ENCODE measurements around the gene NCOA4. TPM values are rescaled to one million over a fixed set of nuclear protein-coding genes. Genes with fewer than 3 reads are reported as not detected.
"Not testable (repeated sequence)": the region's sequence is repeated elsewhere in the genome, so short reads cannot be mapped to it uniquely, and the experiment has no call there.

The NCOA4 gene
- polyA plus RNA-seq, 1 donor = 159 TPM

DNA sequence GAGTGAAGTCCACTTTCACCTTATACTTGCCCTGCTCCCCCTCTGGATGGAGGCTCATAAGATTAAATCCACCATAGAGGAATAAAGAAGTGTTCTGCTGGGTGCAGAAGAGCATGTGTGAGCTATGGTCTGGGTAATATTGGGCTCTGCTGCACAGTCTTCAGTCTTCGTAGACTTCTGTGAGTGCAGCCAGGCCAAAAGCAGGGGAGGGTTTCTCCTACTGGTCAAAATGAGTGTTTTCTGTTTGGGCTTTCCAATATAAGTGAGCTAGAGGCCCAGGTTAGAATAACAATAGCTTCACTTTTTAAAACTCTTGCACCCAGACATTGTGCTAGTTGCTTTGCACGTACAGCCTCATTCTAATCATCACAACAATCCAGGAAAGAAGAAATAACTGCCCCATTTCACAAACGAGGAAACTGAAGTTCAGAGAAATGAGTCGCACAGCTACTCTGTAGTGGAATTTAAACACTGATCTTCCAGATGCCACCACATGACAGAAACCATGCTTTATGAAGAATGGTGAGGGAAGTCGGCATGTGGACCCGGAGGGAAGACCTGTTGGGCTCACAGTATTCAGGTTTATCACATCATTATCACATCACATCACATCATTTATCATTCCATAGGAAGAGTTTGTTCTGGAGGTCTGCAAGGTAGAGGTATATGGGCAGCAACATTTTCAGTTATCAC is 39.5 kb upstream of the NCOA4 start:
- no peaks in the 10 kb centered on the region for H3K36me3 ChIP-seq (ENCODE audit: control insufficient read depth, insufficient read depth, low read length)
- no peaks in the 10 kb centered on the region for H3K27me3 ChIP-seq (ENCODE audit: control insufficient read depth, insufficient read depth, low read length)
- no peaks in the 10 kb centered on the region for H3K4me1 ChIP-seq (ENCODE audit: control insufficient read depth, insufficient read depth, low read length)
- no CpG with 5 or more reads among the region's 6 CpGs for WGBS (ENCODE audit: insufficient coverage, low lambda C conversion rate)
- no peak for DNase-seq
- no peak overlapping the region for H3K4me3 ChIP-seq (ENCODE audit: low read length)
- H3K27ac ChIP-seq (ENCODE audit: low read length) = no peak overlapping the region
- no peaks in the 10 kb centered on the region for H3K9me3 ChIP-seq (ENCODE audit: control insufficient read depth, low read depth, low read length)

- Histone ChIP-seq H3K4me1 (ENCODE audit: control insufficient read depth, insufficient read depth, low read length) (no peaks in the 10 kb centered on the region), H3K36me3 (ENCODE audit: control insufficient read depth, insufficient read depth, low read length) (no peaks in the 10 kb centered on the region), H3K27me3 (ENCODE audit: control insufficient read depth, insufficient read depth, low read length) (no peaks in the 10 kb centered on the region), H3K9me3 (ENCODE audit: control insufficient read depth, low read depth, low read length) (no peaks in the 10 kb centered on the region), H3K4me3 (ENCODE audit: low read length) (no peak overlapping the region), H3K27ac (ENCODE audit: low read length) (no peak overlapping the region)
- DNase-seq = no peak
- no CpG with 5 or more reads among the region's 2 CpGs for WGBS (ENCODE audit: insufficient coverage, low lambda C conversion rate)
These were observed 38.5 kb upstream of the NCOA4 start for GRCh38 chr10:46068905-46069304.

DNA sequence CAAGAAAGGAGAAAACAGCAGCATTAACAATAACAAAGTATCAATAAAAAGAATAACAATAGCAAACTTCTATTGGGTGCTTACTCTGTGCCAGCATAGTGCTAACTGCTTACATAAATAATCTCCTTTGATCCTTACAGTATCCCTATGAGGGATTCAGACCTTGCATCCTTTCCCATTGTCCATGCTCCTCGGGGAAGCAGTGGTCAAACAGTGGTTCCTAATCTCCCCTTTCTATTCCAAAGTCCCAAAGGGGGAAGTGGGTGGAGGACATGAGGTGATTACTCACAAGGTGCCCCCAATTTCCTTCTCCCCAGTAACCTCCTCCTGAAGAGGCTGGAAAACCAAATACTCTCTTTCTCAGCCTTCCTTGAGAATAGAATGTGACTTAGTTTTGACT is 37.7 kb upstream of the NCOA4 start:
- H3K9me3 ChIP-seq (ENCODE audit: control insufficient read depth, low read depth, low read length) = no peaks in the 10 kb centered on the region
- no CpG with 5 or more reads among the region's 1 CpG for WGBS (ENCODE audit: insufficient coverage, low lambda C conversion rate)
- DNase-seq = no peak
- no peak overlapping the region for H3K4me3 ChIP-seq (ENCODE audit: low read length)
- H3K27me3 ChIP-seq (ENCODE audit: control insufficient read depth, insufficient read depth, low read length) = no peaks in the 10 kb centered on the region
- no peak overlapping the region for H3K27ac ChIP-seq (ENCODE audit: low read length)
- no peaks in the 10 kb centered on the region for H3K4me1 ChIP-seq (ENCODE audit: control insufficient read depth, insufficient read depth, low read length)
- no peaks in the 10 kb centered on the region for H3K36me3 ChIP-seq (ENCODE audit: control insufficient read depth, insufficient read depth, low read length)

GRCh38 chr10:46064269-46064817 is 33.9 kb upstream of the NCOA4 start:
- no peaks in the 10 kb centered on the region for H3K27me3 ChIP-seq (ENCODE audit: control insufficient read depth, insufficient read depth, low read length)
- no peaks in the 10 kb centered on the region for H3K36me3 ChIP-seq (ENCODE audit: control insufficient read depth, insufficient read depth, low read length)
- H3K4me1 ChIP-seq (ENCODE audit: control insufficient read depth, insufficient read depth, low read length) = no peaks in the 10 kb centered on the region
- H3K9me3 ChIP-seq (ENCODE audit: control insufficient read depth, low read depth, low read length) = no peaks in the 10 kb centered on the region
- no peak for DNase-seq
- WGBS (ENCODE audit: insufficient coverage, low lambda C conversion rate) = no CpG with 5 or more reads among the region's 1 CpG
- H3K27ac ChIP-seq (ENCODE audit: low read length) = no peak overlapping the region
- H3K4me3 ChIP-seq (ENCODE audit: low read length) = no peak overlapping the region

GRCh38 chr10:46062723-46063428 is 32.5 kb upstream of the NCOA4 start:
- Histone ChIP-seq H3K27ac (ENCODE audit: low read length) (no peak overlapping the region), H3K4me3 (ENCODE audit: low read length) (no peak overlapping the region), H3K36me3 (ENCODE audit: control insufficient read depth, insufficient read depth, low read length) (no peaks in the 10 kb centered on the region), H3K4me1 (ENCODE audit: control insufficient read depth, insufficient read depth, low read length) (no peaks in the 10 kb centered on the region), H3K9me3 (ENCODE audit: control insufficient read depth, low read depth, low read length) (no peaks in the 10 kb centered on the region), H3K27me3 (ENCODE audit: control insufficient read depth, insufficient read depth, low read length) (no peaks in the 10 kb centered on the region)
- WGBS (ENCODE audit: insufficient coverage, low lambda C conversion rate) = no CpG with 5 or more reads among the region's 14 CpGs
- DNase-seq = no peak

DNA sequence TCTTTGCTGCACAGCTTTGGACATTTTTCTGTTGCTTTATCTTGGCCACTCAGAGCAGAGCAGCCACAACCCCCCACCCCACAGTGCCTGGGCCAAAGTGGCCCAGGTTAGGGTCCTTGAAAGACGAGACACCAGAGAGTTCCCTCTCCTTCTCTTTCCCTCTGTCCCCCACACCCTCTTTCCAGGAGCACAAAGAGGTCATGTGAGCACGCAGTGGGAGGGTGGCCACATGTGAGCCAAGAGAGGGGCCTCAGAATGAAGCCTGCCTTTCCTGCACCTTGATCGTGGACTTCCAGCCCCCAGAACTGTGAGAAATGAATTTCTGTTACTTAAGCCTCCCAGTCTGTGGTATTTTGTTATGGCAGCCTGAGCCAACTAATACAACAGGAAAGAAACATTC is 30.3 kb upstream of the NCOA4 start:
- no CpG with 5 or more reads among the region's 3 CpGs for WGBS (ENCODE audit: insufficient coverage, low lambda C conversion rate)
- peaks cover 5% of the 10 kb centered on the region for H3K9me3 ChIP-seq (ENCODE audit: control insufficient read depth, low read depth, low read length)
- H3K4me1 ChIP-seq (ENCODE audit: control insufficient read depth, insufficient read depth, low read length) = no peaks in the 10 kb centered on the region
- no peaks in the 10 kb centered on the region for H3K36me3 ChIP-seq (ENCODE audit: control insufficient read depth, insufficient read depth, low read length)
- DNase-seq = no peak
- H3K27ac ChIP-seq (ENCODE audit: low read length) = no peak overlapping the region
- no peak overlapping the region for H3K4me3 ChIP-seq (ENCODE audit: low read length)
- no peaks in the 10 kb centered on the region for H3K27me3 ChIP-seq (ENCODE audit: control insufficient read depth, insufficient read depth, low read length)

- not testable (repeated sequence) for H3K36me3 ChIP-seq (ENCODE audit: control insufficient read depth, insufficient read depth, low read length); H3K4me1 ChIP-seq (ENCODE audit: control insufficient read depth, insufficient read depth, low read length); DNase-seq; H3K9me3 ChIP-seq (ENCODE audit: control insufficient read depth, low read depth, low read length); H3K27me3 ChIP-seq (ENCODE audit: control insufficient read depth, insufficient read depth, low read length); H3K27ac ChIP-seq (ENCODE audit: low read length); H3K4me3 ChIP-seq (ENCODE audit: low read length)
- no CpG with 5 or more reads among the region's 5 CpGs for WGBS (ENCODE audit: insufficient coverage, low lambda C conversion rate)
These were observed 27.5 kb upstream of the NCOA4 start for GRCh38 chr10:46057927-46058326.

GRCh38 chr10:46057038-46057437 is 26.6 kb upstream of the NCOA4 start:
- H3K27ac ChIP-seq (ENCODE audit: low read length) = no peak overlapping the region
- H3K36me3 ChIP-seq (ENCODE audit: control insufficient read depth, insufficient read depth, low read length) = no peaks in the 10 kb centered on the region
- peaks cover 5% of the 10 kb centered on the region for H3K9me3 ChIP-seq (ENCODE audit: control insufficient read depth, low read depth, low read length)
- no peaks in the 10 kb centered on the region for H3K27me3 ChIP-seq (ENCODE audit: control insufficient read depth, insufficient read depth, low read length)
- H3K4me1 ChIP-seq (ENCODE audit: control insufficient read depth, insufficient read depth, low read length) = no peaks in the 10 kb centered on the region
- DNase-seq = no peak
- H3K4me3 ChIP-seq (ENCODE audit: low read length) = no peak overlapping the region

GRCh38 chr10:46055771-46056170 is 25.3 kb upstream of the NCOA4 start:
- Histone ChIP-seq H3K9me3 (ENCODE audit: control insufficient read depth, low read depth, low read length) (peaks cover 5% of the 10 kb centered on the region), H3K4me3 (ENCODE audit: low read length) (no peak overlapping the region), H3K36me3 (ENCODE audit: control insufficient read depth, insufficient read depth, low read length) (no peaks in the 10 kb centered on the region), H3K4me1 (ENCODE audit: control insufficient read depth, insufficient read depth, low read length) (no peaks in the 10 kb centered on the region), H3K27ac (ENCODE audit: low read length) (no peak overlapping the region), H3K27me3 (ENCODE audit: control insufficient read depth, insufficient read depth, low read length) (no peaks in the 10 kb centered on the region)
- no CpG with 5 or more reads among the region's 4 CpGs for WGBS (ENCODE audit: insufficient coverage, low lambda C conversion rate)
- DNase-seq = no peak

DNA sequence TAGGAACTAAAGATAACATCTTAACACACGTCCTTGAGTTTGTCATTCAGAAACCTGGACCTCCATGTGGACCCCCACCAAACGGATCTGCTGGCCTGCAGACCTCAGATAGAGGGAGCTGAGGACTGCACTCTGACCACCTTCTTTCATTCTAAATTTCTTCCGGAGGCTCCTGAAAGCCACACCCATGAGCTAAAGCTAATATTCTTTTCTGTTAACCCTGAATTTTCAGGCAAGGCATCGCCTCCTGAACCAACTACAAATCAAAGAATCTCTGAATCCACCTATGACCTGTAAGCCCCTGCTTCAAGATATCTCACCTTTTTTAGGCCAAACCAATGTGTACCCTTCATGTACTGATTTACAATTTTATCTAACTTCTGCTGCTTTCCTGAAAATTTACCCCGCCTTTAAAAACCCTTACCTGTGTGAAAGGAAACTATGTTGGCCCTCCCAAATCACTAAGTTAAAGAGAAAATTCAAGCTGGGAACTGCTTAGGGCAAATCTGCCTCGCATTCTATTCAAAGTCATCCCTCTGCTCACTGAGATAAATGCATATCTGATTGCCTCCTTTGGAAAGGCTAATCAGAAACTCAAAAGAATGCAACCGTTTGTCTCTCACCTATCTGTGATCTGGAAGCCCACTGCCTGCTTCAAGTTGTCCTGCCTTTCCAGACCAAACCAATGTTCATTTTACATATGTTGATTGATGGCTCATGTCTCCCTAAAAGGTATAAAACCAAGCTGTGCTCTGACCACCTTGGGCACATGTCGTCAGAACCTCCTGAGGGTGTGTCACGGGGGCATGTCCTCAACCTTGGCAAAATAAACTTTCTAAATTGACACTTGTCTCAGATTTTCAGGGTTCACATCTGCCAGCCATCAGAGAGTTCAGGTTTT is 23.4 kb upstream of the NCOA4 start:
- no peaks in the 10 kb centered on the region for H3K27me3 ChIP-seq (ENCODE audit: control insufficient read depth, insufficient read depth, low read length)
- H3K4me3 ChIP-seq (ENCODE audit: low read length) = no peak overlapping the region
- no peak for DNase-seq
- H3K36me3 ChIP-seq (ENCODE audit: control insufficient read depth, insufficient read depth, low read length) = no peaks in the 10 kb centered on the region
- H3K9me3 ChIP-seq (ENCODE audit: control insufficient read depth, low read depth, low read length) = peaks cover 5% of the 10 kb centered on the region
- 20% methylated on average over 1 of the region's 9 CpGs for WGBS (ENCODE audit: insufficient coverage, low lambda C conversion rate)
- no peaks in the 10 kb centered on the region for H3K4me1 ChIP-seq (ENCODE audit: control insufficient read depth, insufficient read depth, low read length)
- no peak overlapping the region for H3K27ac ChIP-seq (ENCODE audit: low read length)
